HepG2 (cell line): ENCODE results near the gene SEMA3F. TPM values are rescaled to one million over a fixed set of nuclear protein-coding genes. Genes with fewer than 3 reads are reported as not detected.

ENCODE experiments used
- CEBPB ChIP-seq: IDR thresholded peaks from 2 replicates; pipeline ENCODE4 v1.6.1; 2011; ENCODE audit warnings: low read depth, low read length, improper control_type of control experiment, borderline replicate concordance
- CSRNP1 ChIP-seq: sonication (generic); formaldehyde crosslinking; IDR thresholded peaks from 2 replicates; pipeline ENCODE4 v1.8.1; 2023; ENCODE audit warnings: mild to moderate bottlenecking, missing genetic modification reagents
- HMGXB3 ChIP-seq: sonication (generic); formaldehyde crosslinking; IDR thresholded peaks from 2 replicates; pipeline ENCODE4 v1.4.0; 2020; ENCODE audit warnings: missing genetic modification reagents, borderline replicate concordance
- ZBTB7B ChIP-seq: sonication (generic); formaldehyde crosslinking; IDR thresholded peaks from 2 replicates; pipeline ENCODE4 v1.4.0; 2020; ENCODE audit warnings: missing genetic modification reagents
- ZFP91 ChIP-seq: sonication (generic); formaldehyde crosslinking; IDR thresholded peaks from 2 replicates; pipeline ENCODE4 v1.9.0; 2022; ENCODE audit warnings: missing genetic modification reagents, mild to moderate bottlenecking, borderline replicate concordance
- ZNF281 ChIP-seq: sonication (generic); formaldehyde crosslinking; IDR thresholded peaks from 2 replicates; pipeline ENCODE4 v1.4.0; 2020; ENCODE audit warnings: missing genetic modification reagents, borderline replicate concordance
- ZNF432 ChIP-seq: sonication (generic); formaldehyde crosslinking; IDR thresholded peaks from 2 replicates; pipeline ENCODE4 v1.5.0; 2020; ENCODE audit warnings: missing genetic modification reagents, mild to moderate bottlenecking, borderline replicate concordance
- ZNF710 ChIP-seq: sonication (generic); formaldehyde crosslinking; IDR thresholded peaks from 2 replicates; pipeline ENCODE4 v1.5.0; 2020; ENCODE audit warnings: mild to moderate bottlenecking, missing genetic modification reagents, borderline replicate concordance
- ZNF776 ChIP-seq: sonication (generic); formaldehyde crosslinking; IDR thresholded peaks from 2 replicates; pipeline ENCODE4 v1.4.0; 2020; ENCODE audit warnings: mild to moderate bottlenecking, missing genetic modification reagents
- polyA plus RNA-seq, 8 experiments: library from polyadenylated mRNA; depleted of rRNA in 3 of 8; stranded (reverse) in 7 of 8; unstranded in 1 of 8; fragments of >200 nt; fragmentation: Illumina TruSeq in 4 of 8; extraction: Trizol in 4 of 8; gene quantifications; 2 replicates each; pipeline versions ENCODE4 v1.2.1 to v1.2.3, GENCODE V29; 2011 to 2016; ENCODE audit warnings: low read depth in 4 of 8, missing spikeins in 1 of 8, mixed read lengths in 1 of 8; ENCODE audit not compliant: insufficient read depth in 1 of 8
- total RNA-seq, 5 experiments: library from RNA; depleted of rRNA; stranded (reverse); fragments of >200 nt; fragmentation: Illumina TruSeq; extraction: Trizol; gene quantifications; 2 replicates each; pipeline ENCODE4 v1.2.3, GENCODE V29; 2016; ENCODE audit warnings: low read depth in 1 of 5

Gene SEMA3F
- total and polyA plus RNA-seq, 2 of the 13 experiments (the other 11 are each of a cell fraction or from before 2014, with no cell fraction given) = 7.6 to 17.2 TPM

- TF ChIP-seq CSRNP1 (CRISPR knock-in tag) = 0 out of 2 replicates have a peak, but pooled peaks have one; percentile 24
- no peak for TF ChIP-seq ZFP91
- peak; percentile 76; the same call in 1 of the 2 replicates for TF ChIP-seq ZNF281 (CRISPR knock-in tag)
- peak; percentile 55; the same call in 1 of the 2 replicates for TF ChIP-seq CEBPB
- peak; percentile 6; the same call in 1 of the 2 replicates for TF ChIP-seq ZBTB7B (CRISPR knock-in tag)
- TF ChIP-seq ZNF432 = no peak
- TF ChIP-seq ZNF776 (CRISPR knock-in tag) = 0 out of 2 replicates have a peak, but pooled peaks have one; percentile 5
- no peak for TF ChIP-seq ZNF710
- no peak for TF ChIP-seq HMGXB3 (CRISPR knock-in tag)
Observed at GRCh38 chr3:50211930-50212329, 56.8 kb downstream of the SEMA3F start (continued).
